Lower leg skin (tissue), 4 donors: ENCODE data around the gene ABCA10. TPM values are rescaled to one million over a fixed set of nuclear protein-coding genes. Genes with fewer than 3 reads are reported as not detected.

Experiments used
- DNase-seq, 2 donors: peaks; one replicate each; pipeline ENCODE4 v3.0.0-alpha.2; 2019; ENCODE audit warnings: low spot score in 2 of 2
- H3K4me3 ChIP-seq: fragments of 200-600 bp; sonication (generic); 2 replicates; pipeline ENCODE4 v1.5.1; 2017; ENCODE audit warnings: mild to moderate bottlenecking, low read depth; ENCODE audit not compliant: poor library complexity, severe bottlenecking
- CTCF ChIP-seq, 3 donors: fragments of 450-650 bp; IDR thresholded peaks; one replicate each; pipeline ENCODE4 v1.5.1; 2016; ENCODE audit warnings: antibody characterized with exemption in 3 of 3, mild to moderate bottlenecking in 3 of 3, moderate library complexity in 2 of 3
- POLR2A ChIP-seq, 2 donors: fragments of 450-650 bp; IDR thresholded peaks; one replicate each; pipeline ENCODE4 v1.6.1; 2016 to 2017; ENCODE audit warnings: antibody characterized with exemption in 2 of 2, mild to moderate bottlenecking in 1 of 2, moderate library complexity in 1 of 2
- WGBS, 2 donors: methylation state at CpG; one replicate each; pipeline ENCODE4 v1.1.5; 2018; 5-methylcytosine and 5-hydroxymethylcytosine counted together
- intact Hi-C: fragments of 100-400 bp; cut with DNase I; formaldehyde crosslinking; loops from one replicate; pipeline ENCODE4 v1.15.0; 2023; ENCODE audit warnings: low total_unique reads
- microRNA-seq, 2 donors: library from miRNA; unstranded; fragments of <30 nt; microRNA quantifications; one replicate each; pipeline ENCODE4, GENCODE V29; 2016; ENCODE audit warnings: borderline replicate concordance in 2 of 2, borderline number of aligned reads in 1 of 2
- total RNA-seq, 4 donors: library from RNA; depleted of rRNA; stranded (reverse); fragments of >200 nt; gene quantifications; one replicate each; pipeline ENCODE4 v1.1.0, GENCODE V29; 2016

The ABCA10 gene
- total RNA-seq, 4 donors from 2014 or later, result 1.9 to 8.9 (median 3.6) TPM

- TF ChIP-seq CTCF (IDR thresholded peaks at IDR 0.05), result no peak
- TF ChIP-seq POLR2A (IDR thresholded peaks at IDR 0.05), result no peak
- DNase-seq, result no peak
- no peak overlapping the region for H3K4me3 ChIP-seq
- WGBS, 2 donors, result 87 to 88% methylated on average over 9 of the region's 9 CpGs
- intact Hi-C loops, result no loop called here
Observed at GRCh38 chr17:69103557-69104233, 124.9 kb downstream of the ABCA10 start.

- H3K4me3 ChIP-seq, result no peak overlapping the region
- WGBS, 2 donors, result 85 to 90% methylated on average over 4 of the region's 4 CpGs
- intact Hi-C loops, result no loop called here
- TF ChIP-seq CTCF (IDR thresholded peaks at IDR 0.05) (no peak), POLR2A (IDR thresholded peaks at IDR 0.05) (no peak)
- DNase-seq, result no peak
Observed at GRCh38 chr17:69098625-69099024, 130.0 kb downstream of the ABCA10 start.

Small RNA genes within 50 kb of the gene (microRNA-seq; reads per million reads assigned to microRNA genes)
- gene MIR4524A, result 0 reads per million in 2 donors
- gene MIR4524B, result 0 reads per million in 2 donors

Other genes starting within 250 kb of the ABCA10 start
- gene ABCA9, start 167.9 kb downstream of the ABCA10 start, total RNA-seq, result 10 to 100 TPM in 1 of 4 donors, 1 to 10 TPM in 3; 4.5 to 10.3 (median 7.7) TPM
- 10 to 100 TPM; 16.3 to 29.0 (median 16.8) TPM for gene ABCA6, start 86.9 kb downstream of the ABCA10 start, total RNA-seq
- 10 to 100 TPM; 36.9 to 63.3 (median 46.5) TPM for gene ABCA5, start 98.3 kb upstream of the ABCA10 start, total RNA-seq
- gene MAP2K6, start 185.9 kb upstream of the ABCA10 start, total RNA-seq, result 1 to 10 TPM; 1.7 to 4.4 (median 2.0) TPM